Type B pancreatic cell (in vitro differentiated cells): ENCODE results near the gene CYP24A1. TPM values are rescaled to one million over a fixed set of nuclear protein-coding genes. Genes with fewer than 3 reads are reported as not detected.

ENCODE experiments used
- DNase-seq: peaks from one replicate; pipeline ENCODE4 v3.0.0; 2021; ENCODE audit warnings: mixed read lengths; ENCODE audit not compliant: unreplicated experiment; ENCODE audit errors: extremely low spot score
- H3K27ac Mint-ChIP-seq: 2 replicates; pipeline ENCODE4 v1.8.0; 2021; ENCODE audit warnings: mild to moderate bottlenecking, mixed read lengths
- H3K27me3 Mint-ChIP-seq: 2 replicates; pipeline ENCODE4 v1.8.0; 2021; ENCODE audit warnings: mixed read lengths
- H3K36me3 Mint-ChIP-seq: 2 replicates; pipeline ENCODE4 v1.8.0; 2021; ENCODE audit warnings: mixed read lengths
- H3K4me1 Mint-ChIP-seq: one replicate; pipeline ENCODE4 v1.8.0; 2021; ENCODE audit warnings: mixed read lengths; ENCODE audit not compliant: unreplicated experiment
- H3K4me3 Mint-ChIP-seq: 2 replicates; pipeline ENCODE4 v1.8.0; 2021; ENCODE audit warnings: mild to moderate bottlenecking, mixed read lengths
- H3K9me3 Mint-ChIP-seq: 2 replicates; pipeline ENCODE4 v1.8.0; 2021; ENCODE audit warnings: mixed read lengths
- CTCF ChIP-seq: fragments of 200-600 bp; sonication (generic); conservative IDR thresholded peaks from 2 replicates; pipeline ENCODE4 v1.5.0; 2021; ENCODE audit warnings: antibody characterized with exemption, mild to moderate bottlenecking
- total RNA-seq: library from RNA; stranded (reverse); gene quantifications from 2 replicates; pipeline ENCODE4 v1.2.1, GENCODE V29; 2021; ENCODE audit warnings: low replicate concordance

CYP24A1 gene
- total RNA-seq, 1 donor from 2014 or later: 7.1 TPM

- Mint-ChIP-seq H3K36me3 (no peaks in the 10 kb centered on the region), H3K27ac (no peak overlapping the region), H3K4me3 (no peak overlapping the region), H3K4me1 (peaks cover 15% of the 10 kb centered on the region), H3K27me3 (no peaks in the 10 kb centered on the region), H3K9me3 (peaks cover 6% of the 10 kb centered on the region)
- no peak for DNase-seq
- no peak for TF ChIP-seq CTCF
Measured at GRCh38 chr20:54105653-54106052, 68.1 kb downstream of the CYP24A1 start.

GRCh38 chr20:54104781-54105180, 69.0 kb downstream of the CYP24A1 start:
- Mint-ChIP-seq H3K27ac (no peak overlapping the region), H3K36me3 (no peaks in the 10 kb centered on the region), H3K4me3 (no peak overlapping the region)

GRCh38 chr20:54103762-54104600, 69.8 kb downstream of the CYP24A1 start:
- Mint-ChIP-seq H3K27me3 (no peaks in the 10 kb centered on the region), H3K4me3 (no peak overlapping the region), H3K4me1 (peaks cover 10% of the 10 kb centered on the region), H3K36me3 (no peaks in the 10 kb centered on the region), H3K9me3 (peaks cover 5% of the 10 kb centered on the region), H3K27ac (peak overlapping the region; percentile 17)
- DNase-seq: no peak
- no peak for TF ChIP-seq CTCF

More at GRCh38 chr20:54104781-54105180, 69.0 kb downstream of the CYP24A1 start:
- DNase-seq: no peak
- no peak for TF ChIP-seq CTCF
- H3K27me3 Mint-ChIP-seq: no peaks in the 10 kb centered on the region
- peaks cover 5% of the 10 kb centered on the region for H3K9me3 Mint-ChIP-seq
- H3K4me1 Mint-ChIP-seq: peaks cover 10% of the 10 kb centered on the region

Other genes with a start within 250 kb of the CYP24A1 start
- 10.7 and 43.3 TPM in 2 replicates for gene BCAS1, start 103.4 kb downstream of the CYP24A1 start, total RNA-seq
- gene PFDN4, start 34.1 kb upstream of the CYP24A1 start, total RNA-seq: 19.3 and 28.4 TPM in 2 replicates